SJCRH30 (cell line): ENCODE results near the gene SAP30L. TPM values are rescaled to one million over a fixed set of nuclear protein-coding genes. Genes with fewer than 3 reads are reported as not detected.

Experiments
- DNase-seq, 2 experiments: peaks; one replicate each; pipeline ENCODE4 v3.0.0-alpha.2; 2015 to 2020
- H3K27ac ChIP-seq: fragments of 250-450 bp; sonication (Bioruptor Pico); 2 replicates; pipeline ENCODE4 v1.5.1; 2020; ENCODE audit warnings: mild to moderate bottlenecking, moderate library complexity
- H3K27me3 ChIP-seq: fragments of 250-450 bp; sonication (Bioruptor Pico); 2 replicates; pipeline ENCODE4 v1.5.1; 2020; ENCODE audit warnings: mild to moderate bottlenecking, moderate library complexity
- H3K36me3 ChIP-seq: fragments of 250-450 bp; sonication (Bioruptor Pico); 2 replicates; pipeline ENCODE4 v1.5.1; 2020; ENCODE audit warnings: mild to moderate bottlenecking, moderate library complexity
- H3K4me1 ChIP-seq: fragments of 250-450 bp; sonication (Bioruptor Pico); 2 replicates; pipeline ENCODE4 v1.5.1; 2020; ENCODE audit warnings: mild to moderate bottlenecking, moderate library complexity
- H3K4me3 ChIP-seq: fragments of 250-450 bp; sonication (Bioruptor Pico); 2 replicates; pipeline ENCODE4 v1.5.1; 2020; ENCODE audit warnings: mild to moderate bottlenecking, moderate library complexity
- H3K9me3 ChIP-seq: fragments of 250-450 bp; sonication (Bioruptor Pico); replicated peaks from 2 replicates; pipeline ENCODE4 v1.5.1; 2020; ENCODE audit warnings: mild to moderate bottlenecking, moderate library complexity
- total RNA-seq: library from RNA; depleted of rRNA; stranded (reverse); fragments of >200 nt; shearing (Covaris generic); gene quantifications from 2 replicates; pipeline ENCODE4 v1.2.3, GENCODE V29; 2014

SAP30L gene
- total RNA-seq, 1 experiment from 2014 or later, result 30.4 TPM

DNA sequence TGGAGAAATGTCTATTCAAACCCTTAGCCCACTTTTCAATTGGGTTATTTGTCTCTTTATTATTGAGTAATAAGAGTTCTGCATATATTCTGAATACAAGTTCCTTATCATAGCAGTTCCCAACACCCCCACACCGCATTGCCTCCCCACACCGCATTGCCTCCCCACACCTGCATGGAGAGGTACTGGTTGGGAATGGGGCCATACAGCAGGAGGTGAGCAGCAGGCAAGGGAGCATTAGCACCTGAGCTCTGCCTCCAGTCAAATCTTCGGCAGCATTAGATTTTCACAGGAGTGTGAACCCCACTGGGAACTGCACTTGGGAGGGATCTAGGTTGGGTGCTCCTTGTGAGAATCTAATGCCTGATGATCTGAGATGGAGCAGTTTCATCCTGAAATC, 10.6 kb upstream of the SAP30L start:
- peaks cover 21% of the 10 kb centered on the region for H3K36me3 ChIP-seq
- H3K27me3 ChIP-seq, result no peaks in the 10 kb centered on the region
- no peak for DNase-seq
- no peaks in the 10 kb centered on the region for H3K4me1 ChIP-seq
- no peak overlapping the region for H3K4me3 ChIP-seq
- H3K9me3 ChIP-seq, result no peaks in the 10 kb centered on the region; the same call in 1 of the 2 replicates
- H3K27ac ChIP-seq, result no peak overlapping the region

DNA sequence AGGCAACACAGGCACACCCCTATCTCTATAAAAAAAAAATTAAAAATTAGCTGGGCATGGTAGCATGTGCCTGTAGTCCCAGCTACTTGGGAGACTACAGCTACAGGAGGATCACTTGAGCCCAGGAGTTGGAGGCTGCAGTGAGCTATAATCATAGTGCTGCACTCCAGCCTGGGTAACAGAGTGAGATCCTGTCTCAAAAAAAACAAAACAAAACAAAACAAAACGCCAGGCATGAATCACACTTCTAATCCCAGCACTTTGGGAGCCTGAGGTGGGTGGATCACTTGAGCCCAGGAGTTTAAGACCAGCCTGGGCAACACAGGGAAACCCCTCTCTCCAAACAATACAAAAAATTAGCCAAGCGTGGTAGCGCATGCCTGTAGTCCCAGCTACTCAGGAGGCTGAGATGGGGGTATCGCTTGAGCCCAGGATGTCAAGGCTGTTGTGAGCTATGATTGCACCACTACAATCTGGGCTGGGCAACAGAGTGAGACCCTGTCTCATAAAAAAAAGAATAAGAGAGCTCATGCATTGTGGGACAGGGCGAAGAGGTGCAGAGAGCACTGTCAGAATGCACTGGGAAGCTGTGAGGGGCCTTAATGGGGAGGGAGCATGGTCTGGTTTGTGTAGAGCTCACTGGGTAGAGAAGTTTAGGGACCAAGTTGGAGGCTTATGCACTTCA, 8.4 kb upstream of the SAP30L start:
- DNase-seq, result no peak
- H3K36me3 ChIP-seq, result peaks cover 25% of the 10 kb centered on the region

DNA sequence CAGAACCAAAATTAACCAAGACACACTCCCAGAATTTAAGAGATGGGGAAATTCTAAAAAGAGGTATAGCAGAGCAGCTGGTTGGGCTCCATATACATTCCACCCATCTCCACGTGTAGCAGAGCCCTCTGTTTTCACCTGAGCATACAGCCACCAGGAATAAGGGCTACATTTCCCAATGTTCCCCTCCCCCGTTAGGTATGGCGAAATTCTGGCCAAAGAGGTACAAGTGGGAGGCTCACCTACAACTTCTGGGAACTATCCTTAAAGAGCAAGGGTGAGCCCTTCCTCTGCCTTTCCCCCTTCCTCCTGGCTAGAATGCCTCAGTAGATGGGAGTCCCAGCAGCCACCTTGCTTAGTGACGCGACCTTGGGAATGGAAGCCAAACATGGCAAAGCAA, 5.3 kb upstream of the SAP30L start:
- peaks cover 25% of the 10 kb centered on the region for H3K36me3 ChIP-seq
- no peak for DNase-seq
- no peaks in the 10 kb centered on the region for H3K4me1 ChIP-seq
- no peak overlapping the region for H3K4me3 ChIP-seq
- no peak overlapping the region for H3K27ac ChIP-seq
- no peaks in the 10 kb centered on the region for H3K27me3 ChIP-seq
- H3K9me3 ChIP-seq, result no peaks in the 10 kb centered on the region

More for the DNA sequence above, 8.4 kb upstream of the SAP30L start:
- Histone ChIP-seq H3K27me3 (no peaks in the 10 kb centered on the region), H3K9me3 (no peaks in the 10 kb centered on the region), H3K4me3 (no peak overlapping the region), H3K27ac (no peak overlapping the region), H3K4me1 (no peaks in the 10 kb centered on the region)

DNA sequence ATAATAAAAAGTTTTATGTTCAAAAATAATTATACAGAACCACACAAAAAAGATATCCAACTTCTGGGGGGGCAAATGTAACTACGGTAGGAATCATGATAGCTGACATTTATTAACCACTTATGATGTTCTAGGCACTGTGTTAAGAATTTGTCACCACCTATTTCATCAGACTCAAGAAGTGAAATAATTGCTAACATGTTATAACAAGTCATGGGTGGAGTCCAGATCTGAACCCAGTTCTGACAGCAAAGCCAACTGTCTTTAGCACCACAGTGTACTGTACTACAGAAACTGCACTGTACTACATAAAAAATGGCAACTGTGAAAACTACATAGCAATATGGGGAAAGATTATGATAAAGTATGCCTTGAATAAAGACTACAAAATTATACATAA, 3.0 kb upstream of the SAP30L start:
- Histone ChIP-seq H3K4me3 (no peak overlapping the region), H3K27me3 (no peaks in the 10 kb centered on the region), H3K27ac (no peak overlapping the region), H3K36me3 (peaks cover 16% of the 10 kb centered on the region), H3K9me3 (no peaks in the 10 kb centered on the region), H3K4me1 (peaks cover 3% of the 10 kb centered on the region; the same call in 1 of the 2 replicates)
- no peak for DNase-seq

DNA sequence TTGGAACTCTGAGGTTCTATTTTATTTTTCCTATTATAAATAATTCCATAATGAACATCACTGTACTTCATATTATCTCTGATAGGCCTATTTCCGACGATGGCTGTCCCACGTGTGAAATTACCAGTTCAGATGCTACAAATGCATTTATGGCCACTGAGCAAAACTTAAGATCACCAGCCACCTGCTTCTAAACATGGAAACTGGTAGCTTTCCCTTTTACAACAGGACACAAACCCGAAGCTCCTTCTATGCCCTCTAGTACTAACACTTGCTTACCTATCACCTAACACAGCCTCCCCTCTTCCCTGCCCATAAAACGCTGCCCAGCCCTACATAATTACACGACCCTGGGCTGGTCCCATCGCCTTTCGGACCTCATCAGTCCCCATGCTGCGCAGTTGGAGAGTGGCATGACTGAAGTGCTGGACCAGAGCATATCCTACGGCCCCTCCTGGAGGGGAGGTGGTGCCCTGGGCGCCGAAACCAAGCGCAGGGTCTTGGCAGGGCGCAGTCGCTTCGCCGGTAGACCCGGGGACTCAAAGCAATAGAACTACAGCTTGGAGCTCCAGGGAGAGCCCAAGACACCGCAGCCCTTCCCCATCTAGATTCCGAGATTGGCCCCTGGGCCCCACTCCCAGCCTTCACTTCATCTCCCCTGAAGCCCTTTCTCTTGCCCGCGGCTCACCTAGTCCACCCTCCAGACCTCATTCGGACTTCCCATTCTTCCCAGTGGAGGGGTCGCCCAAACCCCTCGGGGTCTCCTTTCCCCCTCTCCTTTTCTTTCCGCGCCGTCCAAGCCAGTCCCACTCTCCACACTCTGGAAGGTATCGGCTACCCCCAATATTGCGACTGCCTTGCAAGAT, 1.0 kb upstream of the SAP30L start:
- Histone ChIP-seq H3K4me1 (peaks cover 3% of the 10 kb centered on the region; the same call in 1 of the 2 replicates), H3K27me3 (no peaks in the 10 kb centered on the region), H3K4me3 (peak overlapping the region; percentile 75), H3K27ac (peak overlapping the region; percentile 29), H3K36me3 (0 out of 2 replicates have a peak, but pooled peaks cover 4% of the 10 kb centered on the region), H3K9me3 (no peaks in the 10 kb centered on the region)
- DNase-seq, result peak; percentile 11 to 32

DNA sequence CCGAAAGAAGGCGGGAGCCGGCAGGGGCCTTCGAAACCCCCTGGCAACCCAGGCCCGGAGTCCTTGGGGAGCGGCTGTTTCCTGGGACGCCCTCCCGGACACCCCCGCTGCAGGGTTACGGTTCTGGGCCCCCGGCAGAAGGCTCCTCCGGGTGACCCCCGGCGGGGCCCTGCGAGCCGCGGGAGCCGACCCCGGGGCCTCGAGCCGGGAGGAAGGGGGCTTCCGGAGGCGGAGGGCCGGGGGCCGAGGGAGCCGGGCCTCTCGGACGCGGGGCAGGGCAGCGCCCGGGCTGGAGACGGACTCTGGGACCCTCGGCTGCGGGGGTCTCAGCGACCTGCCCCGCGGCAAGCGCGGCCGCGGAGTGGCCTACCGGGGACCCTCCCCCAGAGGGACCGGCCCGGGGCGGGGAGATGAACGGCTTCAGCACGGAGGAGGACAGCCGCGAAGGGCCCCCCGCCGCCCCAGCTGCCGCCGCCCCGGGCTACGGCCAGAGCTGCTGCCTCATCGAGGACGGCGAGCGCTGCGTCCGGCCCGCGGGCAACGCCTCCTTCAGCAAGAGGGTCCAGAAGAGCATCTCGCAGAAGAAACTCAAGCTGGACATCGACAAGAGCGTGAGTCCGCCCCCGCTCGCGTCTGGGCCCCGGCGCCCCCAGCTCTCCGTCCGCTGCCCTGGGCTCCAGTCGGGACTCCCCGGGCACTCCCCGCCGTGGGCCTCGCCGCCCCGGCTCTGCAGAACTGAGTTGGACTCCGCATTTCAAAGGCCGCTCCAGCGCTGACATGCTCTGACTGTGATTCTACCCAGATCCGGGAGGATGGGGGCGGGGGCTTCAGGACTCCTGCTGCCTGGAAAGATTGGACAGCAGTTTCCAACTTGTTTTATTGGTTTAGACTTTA, 645 bp downstream of the SAP30L start:
- no peaks in the 10 kb centered on the region for H3K27me3 ChIP-seq
- H3K27ac ChIP-seq, result peak overlapping the region; percentile 33; the same call in 1 of the 2 replicates
- no peaks in the 10 kb centered on the region; the same call in 1 of the 2 replicates for H3K36me3 ChIP-seq
- H3K9me3 ChIP-seq, result no peaks in the 10 kb centered on the region
- peak; percentile 69 to 71 for DNase-seq
- H3K4me3 ChIP-seq, result peak overlapping the region; percentile 75
- H3K4me1 ChIP-seq, result peaks cover 3% of the 10 kb centered on the region; the same call in 1 of the 2 replicates

DNA sequence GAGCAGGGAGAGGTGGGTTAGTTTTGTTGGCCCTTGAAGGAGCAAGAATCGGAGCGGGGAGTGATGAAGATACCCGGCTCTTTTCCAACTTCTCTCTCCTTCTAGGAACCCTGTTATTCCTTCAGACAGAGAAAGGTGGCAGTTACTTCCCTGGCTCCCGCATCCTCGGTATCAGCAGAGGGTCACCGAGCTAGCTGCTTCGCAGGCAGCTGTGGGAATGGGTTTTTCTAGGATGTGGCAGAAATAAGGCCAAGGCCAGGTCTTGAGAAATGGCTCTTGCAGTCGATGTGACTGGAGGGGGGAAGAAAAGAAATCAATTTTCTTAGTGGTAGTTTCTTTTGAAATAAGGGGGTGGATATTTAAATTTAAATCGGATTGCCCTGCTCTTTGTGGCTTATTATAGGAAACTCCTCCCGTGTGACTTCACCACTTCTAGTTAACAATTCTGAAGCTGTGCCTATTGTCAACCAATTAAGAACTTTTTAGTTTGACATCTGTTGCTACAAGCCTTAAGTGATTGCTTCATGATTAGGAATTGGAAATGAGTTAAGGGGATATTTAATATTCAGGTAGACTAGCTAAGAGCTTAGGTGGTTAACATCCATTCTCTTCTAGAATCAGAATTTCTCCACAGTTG, 1.4 kb downstream of the SAP30L start:
- Histone ChIP-seq H3K4me3 (peak overlapping the region; percentile 75), H3K4me1 (peaks cover 3% of the 10 kb centered on the region; the same call in 1 of the 2 replicates), H3K36me3 (peaks cover 5% of the 10 kb centered on the region; the same call in 1 of the 2 replicates), H3K27ac (no peak overlapping the region), H3K27me3 (no peaks in the 10 kb centered on the region), H3K9me3 (no peaks in the 10 kb centered on the region)
- DNase-seq, result peak in 1 of 2 experiments; percentile 11

DNA sequence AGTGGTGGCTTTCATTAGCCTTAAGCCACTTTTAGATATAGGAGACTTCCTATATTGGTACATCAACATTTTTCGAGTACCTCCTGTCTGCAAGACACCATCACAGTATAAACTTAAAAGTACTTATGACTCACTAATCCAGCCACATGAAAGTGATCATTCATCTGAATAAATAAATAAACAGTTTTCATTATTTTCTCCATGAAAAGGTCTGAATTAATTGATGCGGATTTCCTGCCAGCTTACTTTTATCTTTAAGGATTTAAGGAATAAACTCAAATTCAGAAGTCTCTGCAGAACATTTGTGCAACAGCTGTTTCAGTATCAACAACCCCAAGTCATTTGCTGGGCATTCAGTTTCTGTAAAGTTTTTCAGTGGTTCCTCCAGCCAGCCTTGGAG, 4.0 kb downstream of the SAP30L start:
- Histone ChIP-seq H3K27me3 (no peaks in the 10 kb centered on the region), H3K27ac (no peak overlapping the region), H3K4me1 (peaks cover 3% of the 10 kb centered on the region; the same call in 1 of the 2 replicates), H3K9me3 (no peaks in the 10 kb centered on the region), H3K36me3 (peaks cover 18% of the 10 kb centered on the region), H3K4me3 (no peak overlapping the region)
- no peak for DNase-seq

DNA sequence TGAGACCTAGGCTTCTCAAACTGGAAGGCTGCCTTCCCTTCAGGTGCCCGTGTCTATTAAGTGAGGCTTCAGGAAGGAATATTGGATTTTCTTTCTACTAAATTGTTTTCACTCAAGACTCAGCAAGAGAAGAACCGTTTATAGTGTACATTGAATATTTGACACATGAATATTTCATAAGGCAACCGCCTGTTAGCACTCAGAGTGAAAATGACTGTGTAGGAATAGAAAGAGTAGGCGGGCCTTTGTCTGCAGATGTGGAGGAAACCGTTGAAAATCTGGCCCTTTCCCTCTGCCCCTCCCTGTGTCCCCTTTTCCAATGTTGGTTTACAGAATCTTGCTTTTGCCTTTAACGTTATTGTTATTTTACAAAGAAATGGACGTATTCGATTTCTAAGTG, 6.2 kb downstream of the SAP30L start:
- Histone ChIP-seq H3K4me3 (no peak overlapping the region), H3K27me3 (no peaks in the 10 kb centered on the region), H3K36me3 (peaks cover 31% of the 10 kb centered on the region), H3K4me1 (peaks cover 3% of the 10 kb centered on the region; the same call in 1 of the 2 replicates), H3K9me3 (no peaks in the 10 kb centered on the region), H3K27ac (no peak overlapping the region)
- no peak for DNase-seq

DNA sequence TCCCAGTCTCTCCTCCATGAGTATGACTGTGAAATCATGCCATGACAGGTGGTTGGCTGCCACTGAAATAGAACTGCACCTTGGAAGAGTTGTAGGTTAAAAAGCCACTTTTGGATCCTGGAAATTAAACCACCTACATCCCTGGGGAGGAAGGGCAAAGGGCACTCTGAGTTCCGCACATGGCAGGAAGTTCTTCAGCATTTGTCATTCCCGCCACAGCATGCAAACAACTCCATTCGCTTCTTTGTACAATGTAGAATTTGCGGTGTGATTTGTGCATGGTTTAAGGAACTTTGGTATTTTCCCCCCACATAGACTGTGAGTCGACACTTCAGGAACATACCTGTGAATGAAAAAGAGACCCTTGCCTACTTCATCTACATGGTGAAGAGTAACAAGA, 9.8 kb downstream of the SAP30L start:
- no peak for DNase-seq
- Histone ChIP-seq H3K4me1 (no peaks in the 10 kb centered on the region), H3K27me3 (no peaks in the 10 kb centered on the region), H3K27ac (no peak overlapping the region), H3K36me3 (peaks cover 33% of the 10 kb centered on the region), H3K4me3 (no peak overlapping the region), H3K9me3 (no peaks in the 10 kb centered on the region)

DNA sequence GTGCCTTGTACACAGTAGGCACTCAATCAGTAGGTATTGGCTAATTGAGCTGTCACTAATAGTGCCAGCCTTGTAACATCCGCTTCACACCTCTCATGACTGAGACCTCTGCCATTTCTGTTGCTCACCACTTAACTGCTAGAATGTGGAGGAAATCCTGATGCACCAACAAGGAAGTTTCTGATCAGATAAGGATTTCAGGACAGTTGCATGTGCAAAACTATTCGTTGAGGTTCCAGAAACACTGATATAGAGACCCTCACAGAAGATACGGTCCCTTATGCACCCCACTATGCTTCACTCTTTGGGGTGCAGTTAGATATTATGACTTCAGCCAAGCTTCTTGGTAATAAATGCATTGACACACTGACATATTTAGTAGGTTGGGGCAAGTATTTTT, 10.7 kb downstream of the SAP30L start:
- Histone ChIP-seq H3K4me1 (no peaks in the 10 kb centered on the region), H3K4me3 (no peak overlapping the region), H3K9me3 (no peaks in the 10 kb centered on the region), H3K27me3 (no peaks in the 10 kb centered on the region), H3K27ac (no peak overlapping the region), H3K36me3 (peaks cover 32% of the 10 kb centered on the region)
- DNase-seq, result no peak

DNA sequence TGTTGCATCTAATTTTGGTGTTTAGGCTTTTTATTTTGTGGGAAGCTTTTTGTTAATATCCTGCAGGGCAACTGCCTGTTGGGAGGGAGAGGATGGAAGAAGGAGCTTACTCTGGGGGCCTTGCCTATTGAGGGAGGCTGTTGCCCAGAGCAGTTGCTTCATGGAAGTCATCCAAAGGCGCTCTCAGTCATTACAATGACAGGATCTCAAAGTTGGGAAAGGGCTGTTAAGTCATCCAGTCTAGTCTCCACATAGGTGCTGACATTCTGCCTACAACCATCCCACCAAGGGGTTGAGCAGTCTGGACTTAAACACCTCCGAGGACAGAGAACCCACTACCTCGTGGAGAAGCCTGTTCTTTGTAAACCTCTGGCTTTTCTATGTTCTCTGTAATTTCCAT, 13.2 kb downstream of the SAP30L start:
- Histone ChIP-seq H3K27ac (no peak overlapping the region), H3K9me3 (no peaks in the 10 kb centered on the region), H3K27me3 (no peaks in the 10 kb centered on the region), H3K4me1 (no peaks in the 10 kb centered on the region), H3K36me3 (peaks cover 21% of the 10 kb centered on the region), H3K4me3 (no peak overlapping the region)
- no peak for DNase-seq

DNA sequence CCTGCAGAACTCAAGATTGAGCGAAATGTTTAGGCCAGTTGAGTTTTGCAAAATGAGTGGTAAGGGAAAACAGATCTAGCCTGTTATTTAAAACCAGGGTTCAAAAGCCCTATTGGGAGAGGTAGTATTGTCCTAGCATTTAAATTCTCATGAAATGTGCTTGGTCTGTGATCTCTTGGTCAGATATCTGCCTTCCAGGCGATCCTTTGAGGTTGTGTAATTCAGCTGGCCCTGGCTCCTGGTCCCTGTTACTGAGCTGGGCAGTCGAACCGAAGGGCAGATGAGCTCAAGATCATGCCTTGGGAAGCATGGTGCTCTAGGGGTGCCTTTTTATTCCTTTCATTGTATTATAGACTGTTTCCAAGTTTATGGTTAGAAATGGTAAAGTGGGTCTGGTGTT, 14.4 kb downstream of the SAP30L start:
- no peak for DNase-seq
- Histone ChIP-seq H3K36me3 (peaks cover 14% of the 10 kb centered on the region), H3K9me3 (no peaks in the 10 kb centered on the region)

DNA sequence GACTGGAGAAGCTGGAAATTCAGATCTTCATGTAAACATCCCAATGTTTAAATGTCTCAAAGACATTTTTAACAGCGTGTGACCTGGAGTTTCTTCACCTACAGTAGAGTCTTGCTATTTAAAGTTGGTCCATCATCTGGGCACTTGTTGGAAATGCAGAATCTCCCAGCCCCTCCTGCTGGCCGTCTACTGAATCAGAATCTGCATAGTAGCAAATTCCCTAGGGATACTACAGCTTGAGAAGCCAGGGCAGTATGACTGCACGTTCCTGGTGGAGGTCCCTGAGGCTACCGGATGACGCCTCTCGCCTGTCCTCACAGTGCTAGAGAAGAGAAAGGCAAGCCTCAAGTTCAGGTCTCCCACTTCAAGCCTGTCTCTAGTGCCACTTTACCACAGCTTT, 15.7 kb downstream of the SAP30L start:
- Histone ChIP-seq H3K4me1 (no peaks in the 10 kb centered on the region), H3K4me3 (no peak overlapping the region), H3K27me3 (no peaks in the 10 kb centered on the region), H3K36me3 (peaks cover 6% of the 10 kb centered on the region), H3K9me3 (no peaks in the 10 kb centered on the region), H3K27ac (no peak overlapping the region)
- peak; percentile 22 to 25 for DNase-seq

More for the DNA sequence above, 14.4 kb downstream of the SAP30L start:
- no peaks in the 10 kb centered on the region for H3K4me1 ChIP-seq
- no peak overlapping the region for H3K4me3 ChIP-seq
- H3K27ac ChIP-seq, result no peak overlapping the region
- no peaks in the 10 kb centered on the region for H3K27me3 ChIP-seq
